ENCODE results near the gene ARPC4. TPM values are rescaled to one million over a fixed set of nuclear protein-coding genes. Genes with fewer than 3 reads are reported as not detected.

Gene ARPC4
- total RNA-seq, 2 donors from 2014 or later: 69.0 to 89.6 TPM

DNA sequence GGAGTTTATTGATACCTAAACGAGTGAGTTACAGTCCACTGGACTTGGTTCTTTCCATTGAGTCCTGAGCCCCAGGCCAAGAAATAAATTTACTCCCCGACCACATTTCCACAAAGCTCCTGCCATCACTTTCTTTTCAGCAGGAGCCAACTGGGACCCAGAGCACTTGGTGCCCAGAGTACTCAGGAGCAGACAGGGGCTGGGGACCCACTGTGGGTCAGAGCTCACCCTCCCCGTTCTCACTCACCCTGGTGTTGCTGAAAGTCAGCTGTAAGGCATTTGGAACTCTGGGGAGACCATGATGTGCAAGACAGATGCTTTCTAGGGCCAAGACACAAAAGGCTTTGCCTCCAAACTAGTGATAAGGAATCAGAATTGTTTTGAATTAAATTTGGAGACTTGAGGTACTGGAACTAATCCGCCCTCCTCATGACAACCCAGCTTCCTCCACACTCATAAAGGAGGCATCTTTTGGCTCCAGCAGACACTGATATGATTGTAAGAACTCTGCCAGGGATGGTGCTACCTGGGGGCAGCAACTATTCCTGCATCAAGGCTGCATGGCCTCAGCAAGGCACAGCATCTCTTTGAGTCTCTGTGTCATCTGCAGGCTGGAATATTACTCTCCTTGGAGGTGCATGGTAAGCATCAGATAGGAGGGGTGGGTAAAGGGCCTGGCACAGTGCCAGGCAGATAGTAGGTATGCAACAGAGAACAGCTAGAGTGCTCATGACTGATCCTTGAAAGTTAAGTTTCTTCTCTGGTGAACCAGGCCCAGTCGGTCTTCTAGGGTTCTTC, 15.8 kb upstream of the ARPC4 start:
- DNase-seq (ENCODE audit: low spot score): no peak
- TF ChIP-seq, protein P1, sequence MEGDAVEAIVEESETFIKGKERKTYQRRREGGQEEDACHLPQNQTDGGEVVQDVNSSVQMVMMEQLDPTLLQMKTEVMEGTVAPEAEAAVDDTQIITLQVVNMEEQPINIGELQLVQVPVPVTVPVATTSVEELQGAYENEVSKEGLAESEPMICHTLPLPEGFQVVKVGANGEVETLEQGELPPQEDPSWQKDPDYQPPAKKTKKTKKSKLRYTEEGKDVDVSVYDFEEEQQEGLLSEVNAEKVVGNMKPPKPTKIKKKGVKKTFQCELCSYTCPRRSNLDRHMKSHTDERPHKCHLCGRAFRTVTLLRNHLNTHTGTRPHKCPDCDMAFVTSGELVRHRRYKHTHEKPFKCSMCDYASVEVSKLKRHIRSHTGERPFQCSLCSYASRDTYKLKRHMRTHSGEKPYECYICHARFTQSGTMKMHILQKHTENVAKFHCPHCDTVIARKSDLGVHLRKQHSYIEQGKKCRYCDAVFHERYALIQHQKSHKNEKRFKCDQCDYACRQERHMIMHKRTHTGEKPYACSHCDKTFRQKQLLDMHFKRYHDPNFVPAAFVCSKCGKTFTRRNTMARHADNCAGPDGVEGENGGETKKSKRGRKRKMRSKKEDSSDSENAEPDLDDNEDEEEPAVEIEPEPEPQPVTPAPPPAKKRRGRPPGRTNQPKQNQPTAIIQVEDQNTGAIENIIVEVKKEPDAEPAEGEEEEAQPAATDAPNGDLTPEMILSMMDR (IDR thresholded peaks at IDR 0.05): no peak
- H3K9me3 ChIP-seq: no peaks in the 10 kb centered on the region
- no peak overlapping the region for H3K27ac ChIP-seq
- H3K4me3 ChIP-seq: no peak overlapping the region
- H3K36me3 ChIP-seq: peaks cover 15% of the 10 kb centered on the region
- no peaks in the 10 kb centered on the region for H3K27me3 ChIP-seq
- no peaks in the 10 kb centered on the region for H3K4me1 ChIP-seq

DNA sequence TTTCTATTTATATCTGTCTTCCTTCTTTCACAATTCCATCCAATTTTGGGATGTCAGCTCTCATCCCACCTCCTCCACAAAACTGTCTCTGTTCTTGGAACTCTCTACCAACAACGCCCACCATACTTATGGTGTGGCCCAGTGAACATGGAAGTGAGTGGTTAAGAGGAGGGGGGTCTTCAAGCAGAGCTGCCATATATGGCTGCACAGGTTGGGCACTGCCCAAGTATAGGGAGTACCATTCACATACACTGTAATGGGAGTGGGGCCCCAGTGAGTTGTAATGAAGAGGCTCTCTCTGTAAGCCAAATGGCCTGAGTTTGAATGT, 15.2 kb upstream of the ARPC4 start:
- peaks cover 21% of the 10 kb centered on the region for H3K36me3 ChIP-seq
- no peak overlapping the region for H3K27ac ChIP-seq
- H3K4me3 ChIP-seq: no peak overlapping the region
- H3K27me3 ChIP-seq: no peaks in the 10 kb centered on the region
- H3K4me1 ChIP-seq: no peaks in the 10 kb centered on the region
- TF ChIP-seq, protein P1 (IDR thresholded peaks at IDR 0.05): no peak
- DNase-seq (ENCODE audit: low spot score): no peak
- H3K9me3 ChIP-seq: no peaks in the 10 kb centered on the region

DNA sequence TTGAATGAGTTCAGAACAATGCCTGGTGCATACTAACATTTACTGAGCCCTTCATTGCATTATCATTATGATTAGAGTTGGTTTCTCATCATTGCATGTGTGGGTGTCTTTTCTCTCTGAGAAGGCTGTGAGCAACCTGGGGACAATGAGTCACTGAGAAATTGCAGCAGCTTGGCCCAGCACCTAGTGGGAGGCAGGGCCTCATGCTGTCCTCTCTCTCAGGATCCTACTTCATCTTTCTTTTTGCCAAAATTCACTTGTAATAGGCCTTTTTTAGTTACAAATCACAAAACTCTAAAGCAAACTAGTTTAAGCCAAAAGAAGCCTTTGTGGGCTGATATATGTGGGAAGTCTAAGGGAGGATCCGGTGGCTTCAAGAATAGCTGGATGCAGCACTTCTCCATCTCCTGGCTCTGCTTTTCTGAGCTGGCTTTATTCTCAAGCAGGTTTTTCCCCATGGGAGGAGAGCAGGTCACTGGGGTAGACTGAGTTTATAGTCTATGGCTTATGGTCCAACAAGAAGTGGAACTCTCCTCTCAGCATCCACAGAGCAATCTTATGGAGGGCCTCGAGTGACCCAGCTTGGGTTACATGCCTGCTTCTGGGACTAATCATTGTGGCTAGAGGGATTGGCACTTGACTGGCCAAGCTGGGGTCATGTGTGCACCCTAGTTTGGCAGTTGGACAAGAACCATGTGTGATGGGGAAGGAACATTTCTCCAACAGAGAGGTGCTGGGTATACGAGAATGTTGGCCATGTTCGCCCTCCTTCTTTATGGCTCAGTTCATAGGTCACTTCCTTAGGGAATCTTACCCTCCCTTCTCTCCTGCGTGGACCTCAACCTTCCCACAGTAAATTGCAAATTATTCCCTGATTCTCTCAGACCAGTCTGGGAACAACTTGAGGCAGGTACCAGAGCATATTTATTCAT, 14.5 kb upstream of the ARPC4 start:
- Histone ChIP-seq H3K36me3 (peaks cover 24% of the 10 kb centered on the region), H3K9me3 (no peaks in the 10 kb centered on the region), H3K27me3 (no peaks in the 10 kb centered on the region), H3K4me3 (no peak overlapping the region), H3K4me1 (no peaks in the 10 kb centered on the region), H3K27ac (no peak overlapping the region)
- DNase-seq (ENCODE audit: low spot score): no peak
- TF ChIP-seq, protein P1 (IDR thresholded peaks at IDR 0.05): no peak

DNA sequence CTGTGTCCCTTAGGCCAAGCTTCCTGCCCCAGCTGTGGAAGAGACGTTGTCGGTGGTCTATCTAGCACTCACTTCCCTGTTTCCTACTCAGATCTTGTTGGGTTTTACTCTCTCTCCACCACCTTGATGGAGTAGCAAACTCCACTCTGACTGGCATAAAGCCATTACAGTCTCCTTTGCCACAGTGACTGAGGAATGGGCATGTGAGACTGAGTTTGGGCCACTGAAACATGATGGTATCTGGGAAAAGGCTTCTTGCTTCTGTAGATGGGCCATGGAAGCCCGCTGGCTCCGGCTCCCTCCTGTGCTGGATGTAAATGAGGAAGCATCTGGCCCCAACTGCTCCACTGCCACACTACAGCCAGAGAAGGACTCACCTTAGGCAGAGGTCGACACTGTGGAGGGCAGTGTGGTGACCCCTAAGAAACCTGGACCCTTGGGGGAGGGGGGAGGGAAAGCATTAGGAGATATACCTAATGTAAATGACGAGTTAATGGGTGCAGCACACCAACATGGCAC, 13.7 kb upstream of the ARPC4 start:
- H3K4me1 ChIP-seq: no peaks in the 10 kb centered on the region
- H3K36me3 ChIP-seq: peaks cover 31% of the 10 kb centered on the region
- H3K4me3 ChIP-seq: no peak overlapping the region
- DNase-seq (ENCODE audit: low spot score): no peak
- H3K27ac ChIP-seq: no peak overlapping the region
- no peaks in the 10 kb centered on the region for H3K9me3 ChIP-seq
- H3K27me3 ChIP-seq: no peaks in the 10 kb centered on the region
- TF ChIP-seq, protein P1 (IDR thresholded peaks at IDR 0.05): no peak

DNA sequence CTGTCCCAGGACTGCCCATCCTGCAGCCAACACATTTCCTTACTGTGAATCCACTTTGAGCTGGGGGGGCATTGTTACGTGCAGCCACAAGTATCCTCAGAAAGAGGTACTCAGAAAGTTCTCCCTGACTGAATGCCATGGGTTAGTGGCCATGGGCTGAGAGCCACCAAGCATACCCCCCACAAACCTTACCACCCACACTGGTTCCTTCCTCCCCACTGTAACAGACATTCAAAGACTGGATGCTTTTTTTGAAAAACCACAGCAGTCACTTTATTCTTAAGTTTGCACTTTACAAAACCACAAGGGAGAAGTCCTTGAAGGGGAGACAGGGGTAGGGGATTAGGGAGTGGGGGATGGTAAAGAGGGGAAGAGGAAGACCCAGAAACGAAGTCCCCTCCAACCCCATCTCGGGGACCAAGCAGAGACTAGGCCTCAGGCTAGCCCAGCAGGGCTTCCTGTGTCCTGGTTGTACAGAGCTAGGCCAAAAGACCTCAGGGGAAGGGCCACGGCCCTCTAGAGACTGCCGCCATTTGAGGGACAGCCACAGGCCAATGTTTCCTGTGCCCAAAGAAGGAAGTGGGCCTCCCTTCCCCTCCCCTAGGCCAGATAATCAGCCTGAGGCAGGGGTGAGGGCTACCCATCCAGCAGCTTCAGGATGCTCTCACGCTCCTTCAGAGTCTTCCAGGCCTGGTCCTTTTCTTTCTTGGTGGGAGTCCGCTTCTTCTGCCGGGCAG, 13.0 kb upstream of the ARPC4 start:
- DNase-seq (ENCODE audit: low spot score): no peak
- no peak overlapping the region for H3K27ac ChIP-seq
- H3K27me3 ChIP-seq: no peaks in the 10 kb centered on the region
- no peak overlapping the region for H3K4me3 ChIP-seq
- no peaks in the 10 kb centered on the region for H3K9me3 ChIP-seq
- TF ChIP-seq, protein P1 (IDR thresholded peaks at IDR 0.05): no peak
- H3K4me1 ChIP-seq: no peaks in the 10 kb centered on the region
- peaks cover 38% of the 10 kb centered on the region for H3K36me3 ChIP-seq
